ENCODE data around the gene C1QTNF1.

GRCh38 chr17:78986048-78986648 is 37.8 kb upstream of the C1QTNF1 start:
- TF ChIP-seq YY1 (IDR thresholded peaks at IDR 0.05; ENCODE audit: insufficient read depth, insufficient read length) (no peak), ZNF274 (IDR thresholded peaks at IDR 0.05; ENCODE audit: low read depth, low read length) (no peak), SUZ12 (IDR thresholded peaks at IDR 0.05; ENCODE audit: extremely low read depth, insufficient read depth, insufficient read length) (no peak)

Data from NT2/D1 (cell line).